HepG2 (cell line): ENCODE data around the gene SLC13A3. TPM values are rescaled to one million over a fixed set of nuclear protein-coding genes. Genes with fewer than 3 reads are reported as not detected.

ENCODE experiments used
- AKAP8 ChIP-seq: sonication (generic); formaldehyde crosslinking; IDR thresholded peaks from 2 replicates; pipeline ENCODE4 v1.5.1; 2020; ENCODE audit warnings: mild to moderate bottlenecking, missing genetic modification reagents
- CC2D1A ChIP-seq: sonication (generic); formaldehyde crosslinking; IDR thresholded peaks from 2 replicates; pipeline ENCODE4 v1.8.1; 2023; ENCODE audit warnings: mild to moderate bottlenecking, missing genetic modification reagents
- ELF1 ChIP-seq: sonication (generic); formaldehyde crosslinking; IDR thresholded peaks from 2 replicates; pipeline ENCODE4 v1.4.0; 2020; ENCODE audit warnings: missing genetic modification reagents
- HDAC2 ChIP-seq: sonication (generic); formaldehyde crosslinking; IDR thresholded peaks from 2 replicates; pipeline ENCODE4 v1.4.0; 2020; ENCODE audit warnings: missing genetic modification reagents
- MAFF ChIP-seq: IDR thresholded peaks from 2 replicates; pipeline ENCODE4 v1.6.1; 2011; ENCODE audit warnings: low read depth, low read length, improper control_type of control experiment
- NCOA2 ChIP-seq: sonication (generic); formaldehyde crosslinking; IDR thresholded peaks from 2 replicates; pipeline ENCODE4 v1.8.0; 2022; ENCODE audit warnings: inconsistent platforms
- NFE2L1 ChIP-seq: sonication (generic); formaldehyde crosslinking; IDR thresholded peaks from 2 replicates; pipeline ENCODE4 v1.4.0; 2020; ENCODE audit warnings: missing genetic modification reagents, mild to moderate bottlenecking, borderline replicate concordance
- NFKBIZ ChIP-seq: IDR thresholded peaks from 2 replicates; pipeline ENCODE4 v1.6.1; 2018; ENCODE audit warnings: missing genetic modification reagents, missing compliant biosample characterization
- NR2F1 ChIP-seq, 2 experiments: fragments of 450-650 bp in 1 of 2; formaldehyde crosslinking in 1 of 2; IDR thresholded peaks; 2 replicates each; pipeline versions ENCODE4 v1.5.0 to v1.6.1; 2016 to 2020; ENCODE audit warnings: mild to moderate bottlenecking in 1 of 2, missing compliant biosample characterization in 1 of 2, missing genetic modification reagents in 1 of 2, moderate library complexity in 1 of 2
- SAP130 ChIP-seq: IDR thresholded peaks from 2 replicates; pipeline ENCODE4 v1.6.1; 2016; ENCODE audit warnings: low read depth
- SP4 ChIP-seq: sonication (generic); formaldehyde crosslinking; IDR thresholded peaks from 2 replicates; pipeline ENCODE4 v1.8.1; 2023; ENCODE audit warnings: mild to moderate bottlenecking, missing genetic modification reagents
- TEAD3 ChIP-seq: optimal IDR thresholded peaks from 2 replicates; pipeline ENCODE3; 2016; ENCODE audit warnings: borderline replicate concordance
- ZNF205 ChIP-seq: IDR thresholded peaks from 2 replicates; pipeline ENCODE4 v1.6.1; 2018; ENCODE audit warnings: missing biosample characterization, missing genetic modification reagents
- ZNF558 ChIP-seq: sonication (generic); formaldehyde crosslinking; IDR thresholded peaks from 2 replicates; pipeline ENCODE4 v1.9.0; 2022; ENCODE audit warnings: mild to moderate bottlenecking, missing genetic modification reagents, borderline replicate concordance
- ZNF605 ChIP-seq: sonication (generic); formaldehyde crosslinking; IDR thresholded peaks from 2 replicates; pipeline ENCODE4 v1.8.0; 2022; ENCODE audit warnings: mild to moderate bottlenecking, missing genetic modification reagents
- ZNF713 ChIP-seq: sonication (generic); formaldehyde crosslinking; IDR thresholded peaks from 2 replicates; pipeline ENCODE4 v1.4.0; 2020; ENCODE audit warnings: mild to moderate bottlenecking, missing genetic modification reagents
- ZNF746 ChIP-seq: sonication (generic); formaldehyde crosslinking; IDR thresholded peaks from 2 replicates; pipeline ENCODE4 v1.8.0; 2022; ENCODE audit warnings: mild to moderate bottlenecking, missing genetic modification reagents
- ZNF768 ChIP-seq: sonication (generic); formaldehyde crosslinking; IDR thresholded peaks from 2 replicates; pipeline ENCODE4 v1.4.0; 2020; ENCODE audit warnings: missing genetic modification reagents
- polyA plus RNA-seq, 8 experiments: library from polyadenylated mRNA; depleted of rRNA in 3 of 8; stranded (reverse) in 7 of 8; unstranded in 1 of 8; fragments of >200 nt; fragmentation: Illumina TruSeq in 4 of 8; extraction: Trizol in 4 of 8; gene quantifications; 2 replicates each; pipeline versions ENCODE4 v1.2.1 to v1.2.3, GENCODE V29; 2011 to 2016; ENCODE audit warnings: low read depth in 4 of 8, missing spikeins in 1 of 8, mixed read lengths in 1 of 8; ENCODE audit not compliant: insufficient read depth in 1 of 8
- total RNA-seq, 5 experiments: library from RNA; depleted of rRNA; stranded (reverse); fragments of >200 nt; fragmentation: Illumina TruSeq; extraction: Trizol; gene quantifications; 2 replicates each; pipeline ENCODE4 v1.2.3, GENCODE V29; 2016; ENCODE audit warnings: low read depth in 1 of 5
- TF ChIP-seq, protein P1 (sequence below): IDR thresholded peaks from 2 replicates; pipeline ENCODE4 v1.6.1; 2016; ENCODE audit warnings: missing genetic modification reagents, missing compliant biosample characterization
- TF ChIP-seq, protein P2 (sequence below): sonication (generic); formaldehyde crosslinking; IDR thresholded peaks from 2 replicates; pipeline ENCODE4 v1.4.0; 2020; ENCODE audit warnings: missing genetic modification reagents
- TF ChIP-seq, protein P3 (sequence below): sonication (generic); formaldehyde crosslinking; IDR thresholded peaks from 2 replicates; pipeline ENCODE4 v1.5.0; 2020; ENCODE audit warnings: mild to moderate bottlenecking, missing genetic modification reagents, moderate library complexity
- TF ChIP-seq, protein P4 (sequence below): IDR thresholded peaks from 2 replicates; pipeline ENCODE4 v1.6.1; 2012; ENCODE audit warnings: low read depth, low read length, improper control_type of control experiment
- TF ChIP-seq, protein P5 (sequence below): sonication (generic); formaldehyde crosslinking; IDR thresholded peaks from 2 replicates; pipeline ENCODE4 v1.4.0; 2020; ENCODE audit warnings: missing genetic modification reagents; ENCODE audit errors: not compliant biosample characterization

The SLC13A3 gene
- total and polyA plus RNA-seq, 2 of the 13 experiments (the other 11 are each of a cell fraction or from before 2014, with no cell fraction given), result 66.5 to 76.0 TPM

DNA sequence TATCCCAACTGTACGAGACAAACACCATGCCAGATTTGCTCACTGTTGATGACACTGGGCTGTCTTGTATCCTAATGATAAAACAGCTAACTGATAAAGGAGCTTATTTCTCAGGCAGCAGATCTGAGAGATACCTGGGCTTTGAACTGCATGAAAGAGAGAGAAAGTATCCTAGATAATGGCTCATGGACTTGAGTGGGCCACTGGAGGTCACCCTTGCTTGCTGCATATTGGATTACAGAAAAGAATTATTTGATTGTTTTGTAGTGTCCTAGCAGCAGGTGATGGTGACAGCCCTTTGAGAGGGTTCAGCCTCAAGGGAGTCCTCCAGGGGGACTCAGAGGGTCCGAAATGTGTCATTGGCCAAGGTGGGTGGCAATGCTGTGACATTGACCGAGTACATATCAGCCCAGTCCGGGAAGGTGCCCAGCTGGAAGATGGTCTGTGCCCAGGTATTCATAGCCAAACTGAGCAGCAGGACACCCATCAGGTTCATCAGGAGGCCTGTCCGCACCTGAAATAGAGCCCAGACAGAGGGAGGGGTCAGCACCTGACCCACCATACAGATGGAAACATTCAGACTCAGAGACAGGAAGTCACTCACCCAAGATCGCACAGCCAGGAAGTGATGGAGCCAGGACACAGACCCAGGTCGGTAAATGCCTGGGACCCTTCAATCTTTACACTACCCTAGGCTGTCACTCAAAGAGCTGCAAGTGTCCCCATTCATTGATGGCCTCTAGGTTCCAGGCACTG is 91.4 kb downstream of the SLC13A3 start (continued):
- TF ChIP-seq NFKBIZ (CRISPR knock-in tag) (no peak), AKAP8 (CRISPR knock-in tag) (no peak), ZNF768 (peak; percentile 86), CC2D1A (CRISPR knock-in tag) (no peak), SAP130 (0 out of 2 replicates have a peak, but pooled peaks have one; percentile 19), ZNF746 (CRISPR knock-in tag) (no peak), NCOA2 (no peak), HDAC2 (CRISPR knock-in tag) (peak; percentile 26; the same call in 1 of the 2 replicates), SP4 (CRISPR knock-in tag) (no peak), ZNF205 (CRISPR knock-in tag) (no peak), ZNF605 (CRISPR knock-in tag) (0 out of 2 replicates have a peak, but pooled peaks have one; percentile 47), NFE2L1 (CRISPR knock-in tag) (no peak), TEAD3 (peak; percentile 40), ELF1 (CRISPR knock-in tag) (peak; percentile 15; the same call in 1 of the 2 replicates), NR2F1 (CRISPR knock-in tag; IDR thresholded peaks at IDR 0.05) (no peak), MAFF (no peak), ZNF713 (CRISPR knock-in tag) (no peak), ZNF558 (CRISPR knock-in tag) (no peak)
- TF ChIP-seq, protein P1, sequence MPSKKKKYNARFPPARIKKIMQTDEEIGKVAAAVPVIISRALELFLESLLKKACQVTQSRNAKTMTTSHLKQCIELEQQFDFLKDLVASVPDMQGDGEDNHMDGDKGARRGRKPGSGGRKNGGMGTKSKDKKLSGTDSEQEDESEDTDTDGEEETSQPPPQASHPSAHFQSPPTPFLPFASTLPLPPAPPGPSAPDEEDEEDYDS (CRISPR knock-in tag), result 0 out of 2 replicates have a peak, but pooled peaks have one; percentile 19
- TF ChIP-seq, protein P2, sequence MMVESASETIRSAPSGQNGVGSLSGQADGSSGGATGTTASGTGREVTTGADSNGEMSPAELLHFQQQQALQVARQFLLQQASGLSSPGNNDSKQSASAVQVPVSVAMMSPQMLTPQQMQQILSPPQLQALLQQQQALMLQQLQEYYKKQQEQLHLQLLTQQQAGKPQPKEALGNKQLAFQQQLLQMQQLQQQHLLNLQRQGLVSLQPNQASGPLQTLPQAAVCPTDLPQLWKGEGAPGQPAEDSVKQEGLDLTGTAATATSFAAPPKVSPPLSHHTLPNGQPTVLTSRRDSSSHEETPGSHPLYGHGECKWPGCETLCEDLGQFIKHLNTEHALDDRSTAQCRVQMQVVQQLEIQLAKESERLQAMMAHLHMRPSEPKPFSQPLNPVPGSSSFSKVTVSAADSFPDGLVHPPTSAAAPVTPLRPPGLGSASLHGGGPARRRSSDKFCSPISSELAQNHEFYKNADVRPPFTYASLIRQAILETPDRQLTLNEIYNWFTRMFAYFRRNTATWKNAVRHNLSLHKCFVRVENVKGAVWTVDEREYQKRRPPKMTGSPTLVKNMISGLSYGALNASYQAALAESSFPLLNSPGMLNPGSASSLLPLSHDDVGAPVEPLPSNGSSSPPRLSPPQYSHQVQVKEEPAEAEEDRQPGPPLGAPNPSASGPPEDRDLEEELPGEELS (CRISPR knock-in tag), result no peak
- TF ChIP-seq, protein P3, sequence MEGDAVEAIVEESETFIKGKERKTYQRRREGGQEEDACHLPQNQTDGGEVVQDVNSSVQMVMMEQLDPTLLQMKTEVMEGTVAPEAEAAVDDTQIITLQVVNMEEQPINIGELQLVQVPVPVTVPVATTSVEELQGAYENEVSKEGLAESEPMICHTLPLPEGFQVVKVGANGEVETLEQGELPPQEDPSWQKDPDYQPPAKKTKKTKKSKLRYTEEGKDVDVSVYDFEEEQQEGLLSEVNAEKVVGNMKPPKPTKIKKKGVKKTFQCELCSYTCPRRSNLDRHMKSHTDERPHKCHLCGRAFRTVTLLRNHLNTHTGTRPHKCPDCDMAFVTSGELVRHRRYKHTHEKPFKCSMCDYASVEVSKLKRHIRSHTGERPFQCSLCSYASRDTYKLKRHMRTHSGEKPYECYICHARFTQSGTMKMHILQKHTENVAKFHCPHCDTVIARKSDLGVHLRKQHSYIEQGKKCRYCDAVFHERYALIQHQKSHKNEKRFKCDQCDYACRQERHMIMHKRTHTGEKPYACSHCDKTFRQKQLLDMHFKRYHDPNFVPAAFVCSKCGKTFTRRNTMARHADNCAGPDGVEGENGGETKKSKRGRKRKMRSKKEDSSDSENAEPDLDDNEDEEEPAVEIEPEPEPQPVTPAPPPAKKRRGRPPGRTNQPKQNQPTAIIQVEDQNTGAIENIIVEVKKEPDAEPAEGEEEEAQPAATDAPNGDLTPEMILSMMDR (CRISPR knock-in tag), result peak; percentile 85
- TF ChIP-seq, protein P4, sequence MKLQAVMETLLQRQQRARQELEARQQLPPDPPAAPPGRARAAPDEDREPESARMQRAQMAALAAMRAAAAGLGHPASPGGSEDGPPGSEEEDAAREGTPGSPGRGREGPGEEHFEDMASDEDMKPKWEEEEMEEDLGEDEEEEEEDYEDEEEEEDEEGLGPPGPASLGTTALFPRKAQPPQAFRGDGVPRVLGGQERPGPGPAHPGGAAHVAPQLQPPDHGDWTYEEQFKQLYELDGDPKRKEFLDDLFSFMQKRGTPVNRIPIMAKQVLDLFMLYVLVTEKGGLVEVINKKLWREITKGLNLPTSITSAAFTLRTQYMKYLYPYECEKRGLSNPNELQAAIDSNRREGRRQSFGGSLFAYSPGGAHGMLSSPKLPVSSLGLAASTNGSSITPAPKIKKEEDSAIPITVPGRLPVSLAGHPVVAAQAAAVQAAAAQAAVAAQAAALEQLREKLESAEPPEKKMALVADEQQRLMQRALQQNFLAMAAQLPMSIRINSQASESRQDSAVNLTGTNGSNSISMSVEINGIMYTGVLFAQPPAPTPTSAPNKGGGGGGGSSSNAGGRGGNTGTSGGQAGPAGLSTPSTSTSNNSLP, result peak; percentile 50; the same call in 1 of the 2 replicates
- TF ChIP-seq, protein P5, sequence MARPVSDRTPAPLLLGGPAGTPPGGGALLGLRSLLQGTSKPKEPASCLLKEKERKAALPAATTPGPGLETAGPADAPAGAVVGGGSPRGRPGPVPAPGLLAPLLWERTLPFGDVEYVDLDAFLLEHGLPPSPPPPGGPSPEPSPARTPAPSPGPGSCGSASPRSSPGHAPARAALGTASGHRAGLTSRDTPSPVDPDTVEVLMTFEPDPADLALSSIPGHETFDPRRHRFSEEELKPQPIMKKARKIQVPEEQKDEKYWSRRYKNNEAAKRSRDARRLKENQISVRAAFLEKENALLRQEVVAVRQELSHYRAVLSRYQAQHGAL, result no peak
